ENCODE data around the gene CACNA2D1.

Gene CACNA2D1

GRCh38 chr7:82223580-82223979 is 220.0 kb downstream of the CACNA2D1 start:
- no peak for DNase-seq

GRCh38 chr7:82221152-82221674 is 222.4 kb downstream of the CACNA2D1 start:
- DNase-seq: no peak

DNA sequence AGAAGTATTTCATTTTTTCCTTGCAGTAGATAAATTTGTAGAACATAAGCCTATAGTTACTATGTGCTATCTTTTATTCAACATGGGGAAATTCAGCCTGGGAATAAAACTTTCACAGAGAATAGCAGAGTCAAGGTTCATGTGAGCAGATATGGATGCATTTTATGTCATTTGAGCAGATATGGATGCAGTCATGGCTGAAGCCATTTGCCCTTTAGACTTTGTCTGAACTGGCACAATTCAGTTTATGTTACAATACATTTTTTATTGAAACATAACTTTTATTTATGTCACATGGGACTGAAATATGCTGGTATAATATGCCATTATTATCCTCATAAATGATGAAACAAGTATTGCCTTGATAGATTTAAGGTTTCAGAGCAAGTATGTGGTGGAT is 231.1 kb downstream of the CACNA2D1 start:
- DNase-seq: no peak

DNA sequence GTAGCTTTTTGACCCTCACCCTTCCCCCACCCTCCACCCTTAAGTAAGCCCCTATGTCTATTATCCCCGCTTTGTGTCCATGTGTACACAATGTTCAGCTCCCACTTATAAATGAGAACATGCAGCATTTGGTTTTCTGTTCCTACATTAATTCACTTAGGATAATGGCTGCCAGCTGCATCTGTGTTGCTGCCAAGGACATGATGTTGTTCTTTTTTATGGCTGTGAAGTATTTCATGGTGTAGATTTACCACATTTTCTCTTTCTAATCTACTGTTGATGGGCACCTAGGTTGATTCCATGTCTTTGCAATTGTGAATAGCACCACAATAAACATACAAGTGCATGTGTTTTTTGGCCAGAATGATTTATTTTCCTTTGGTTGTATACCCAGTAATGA is 232.2 kb downstream of the CACNA2D1 start:
- no peak for DNase-seq

DNA sequence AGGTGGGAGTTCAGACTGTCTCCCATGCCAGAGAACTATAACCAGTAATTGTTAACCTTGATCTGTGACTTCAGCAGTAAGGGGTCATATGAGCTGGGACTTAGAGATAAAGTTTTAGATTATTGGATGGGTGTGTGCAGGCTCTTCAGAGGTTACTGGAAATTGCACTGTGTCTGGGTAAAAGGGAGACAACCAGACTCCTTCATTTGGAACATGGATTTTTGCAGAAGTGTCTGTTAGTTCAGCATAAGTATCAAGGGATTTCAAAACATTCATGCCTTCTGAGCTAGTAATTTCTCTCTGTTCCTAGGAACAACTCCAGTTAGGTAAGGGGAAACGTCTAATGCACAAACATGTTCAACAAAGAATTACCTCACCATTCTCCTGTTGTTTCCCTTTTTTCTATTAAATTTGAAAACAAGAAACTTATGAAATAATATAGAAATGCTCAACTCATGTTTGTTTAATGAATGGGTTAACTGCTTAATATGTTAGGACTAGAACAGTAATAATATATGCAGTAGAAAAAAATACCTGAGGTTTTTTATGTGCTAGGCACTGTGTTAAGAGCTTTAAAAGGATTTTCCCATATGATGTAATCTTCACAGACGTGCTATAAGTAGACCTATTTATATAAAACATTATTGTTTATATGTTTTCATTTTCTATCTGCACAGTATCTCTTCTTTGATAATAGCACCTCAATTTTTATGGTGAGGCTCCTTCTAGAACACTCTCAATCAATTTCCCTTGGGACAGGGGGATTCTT is 233.0 kb downstream of the CACNA2D1 start:
- DNase-seq: no peak

DNA sequence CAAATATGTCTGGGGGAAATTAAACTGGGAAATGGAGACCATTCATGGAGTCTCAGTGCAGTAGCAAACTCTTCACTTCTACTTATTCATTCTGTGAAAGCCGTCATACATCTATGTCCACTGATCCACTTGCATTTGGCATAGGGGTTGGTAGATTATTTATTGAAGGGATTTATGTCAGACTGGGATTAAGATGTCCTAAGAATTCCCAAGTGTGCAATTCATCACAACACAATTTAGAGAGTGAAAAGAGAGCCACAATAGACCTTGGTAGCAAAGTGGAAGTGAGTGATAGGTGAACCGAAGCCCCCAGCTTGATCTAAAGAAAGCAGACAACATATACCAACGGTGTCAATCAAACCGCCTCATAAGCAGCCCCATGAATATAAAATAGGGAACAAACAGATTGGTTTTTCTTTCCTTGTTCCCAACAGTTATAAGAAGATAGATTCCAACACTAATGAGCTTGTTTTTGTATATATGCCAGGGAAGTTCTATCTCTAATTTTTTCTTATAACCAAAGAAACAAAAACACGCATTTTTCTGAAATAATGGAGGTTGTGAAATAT is 234.3 kb downstream of the CACNA2D1 start:
- no peak for DNase-seq

DNA sequence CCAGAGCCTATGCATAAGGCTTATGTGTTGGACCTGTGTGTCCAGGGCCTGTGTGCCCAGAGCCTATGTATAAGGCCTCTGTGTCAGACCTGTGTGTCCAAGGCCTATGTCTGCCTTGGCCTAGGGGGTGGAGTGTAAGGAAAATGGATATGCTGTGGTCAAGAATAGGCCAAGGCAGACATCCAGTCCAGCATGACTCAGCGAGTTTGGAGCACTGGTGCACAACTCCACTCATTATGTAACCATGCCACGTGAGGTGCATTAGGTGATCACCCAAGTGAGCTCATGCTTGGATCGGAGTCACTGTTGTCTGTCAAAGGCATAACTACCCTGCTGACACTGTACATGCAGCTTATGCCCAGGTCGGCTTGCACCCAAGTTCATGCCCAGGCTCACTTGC is 238.9 kb downstream of the CACNA2D1 start:
- DNase-seq: no peak

DNA sequence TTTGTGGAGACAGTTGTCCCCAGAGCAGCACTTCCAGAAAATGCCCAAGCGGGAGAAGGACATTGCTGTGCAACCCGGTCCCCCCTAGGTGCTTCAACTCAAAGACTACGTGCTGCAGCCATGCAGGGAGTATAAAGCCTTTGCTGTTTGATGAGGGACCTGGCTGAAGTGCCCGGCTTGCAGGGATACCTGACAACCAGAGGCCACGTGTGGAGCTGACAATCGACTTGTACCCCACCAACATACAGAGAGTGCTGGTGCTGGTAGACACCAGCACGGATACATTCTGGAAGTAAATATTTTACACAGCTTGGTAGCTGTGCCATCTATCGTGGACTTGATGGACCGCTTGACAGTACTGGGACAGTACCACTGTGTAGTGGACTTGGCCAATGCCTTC is 240.6 kb downstream of the CACNA2D1 start:
- no peak for DNase-seq

DNA sequence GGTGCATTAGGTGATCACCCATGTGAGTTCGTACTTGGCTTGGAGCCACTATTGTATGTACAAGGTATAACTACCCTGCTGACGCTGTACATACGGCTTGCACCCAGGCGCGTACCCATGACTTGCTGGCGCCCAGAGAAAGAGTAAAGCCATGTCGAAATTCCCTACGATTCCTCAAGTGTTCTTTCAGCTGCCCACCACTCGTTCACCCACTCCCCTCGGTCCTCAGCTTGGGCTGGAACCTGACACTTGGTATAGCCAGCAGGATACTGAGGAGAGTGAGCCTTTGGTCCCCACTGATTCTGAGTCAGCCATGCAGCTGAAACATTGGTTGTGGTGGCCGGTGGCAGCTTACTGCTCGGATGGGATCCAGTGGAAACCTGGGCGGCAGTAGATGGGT is 241.5 kb downstream of the CACNA2D1 start:
- no peak for DNase-seq

DNA sequence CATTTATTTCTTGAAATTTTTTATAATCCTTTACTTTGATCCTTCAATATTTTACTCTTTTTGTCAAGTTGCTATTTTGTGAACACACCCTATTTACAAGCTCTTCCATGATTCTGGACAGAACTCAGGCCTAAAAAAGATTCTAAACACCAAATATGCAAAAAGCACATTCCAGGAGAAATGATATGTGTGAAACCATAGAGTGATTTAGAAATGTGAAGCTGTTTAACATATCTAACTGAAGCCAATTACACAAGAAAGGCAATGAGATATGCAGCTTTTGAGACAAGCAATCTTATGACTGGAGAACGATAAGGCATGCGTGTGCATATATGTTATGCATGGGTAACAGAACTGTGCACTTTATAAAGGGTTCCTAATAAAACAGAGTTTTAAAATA is 243.0 kb downstream of the CACNA2D1 start:
- DNase-seq: no peak

DNA sequence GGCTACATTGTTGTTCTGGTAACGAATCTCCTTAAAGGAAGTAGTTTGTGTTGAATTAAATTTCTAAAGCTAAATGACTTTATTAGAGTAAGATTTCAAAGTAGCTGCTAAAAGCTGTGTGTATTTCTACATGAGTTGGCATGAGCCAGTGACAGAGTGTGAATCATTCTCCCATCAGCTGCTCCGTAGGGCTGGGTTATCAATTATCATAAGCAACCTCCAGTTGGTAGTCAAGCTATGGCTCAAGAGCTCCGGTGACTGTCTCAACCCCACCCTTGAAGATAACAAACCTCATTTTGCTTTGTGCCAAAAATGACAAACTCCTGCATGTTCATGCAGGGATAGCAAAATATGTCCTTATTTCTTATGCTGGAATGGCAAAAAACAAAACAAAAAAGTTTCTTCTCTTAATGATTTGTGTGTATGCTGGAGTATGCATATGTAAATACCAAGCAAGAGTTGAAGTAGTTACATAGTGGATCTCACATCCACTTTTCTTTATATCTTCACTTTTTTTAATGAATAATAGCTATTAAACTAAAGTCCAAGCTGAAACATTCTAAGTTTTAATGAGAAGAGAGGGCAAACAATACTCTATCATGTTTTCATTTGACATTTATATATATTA is 249.4 kb downstream of the CACNA2D1 start:
- DNase-seq: no peak

GRCh38 chr7:82188636-82189035 is 254.9 kb downstream of the CACNA2D1 start:
- DNase-seq: no peak

GRCh38 chr7:82185443-82185842 is 258.1 kb downstream of the CACNA2D1 start:
- DNase-seq: no peak

DNA sequence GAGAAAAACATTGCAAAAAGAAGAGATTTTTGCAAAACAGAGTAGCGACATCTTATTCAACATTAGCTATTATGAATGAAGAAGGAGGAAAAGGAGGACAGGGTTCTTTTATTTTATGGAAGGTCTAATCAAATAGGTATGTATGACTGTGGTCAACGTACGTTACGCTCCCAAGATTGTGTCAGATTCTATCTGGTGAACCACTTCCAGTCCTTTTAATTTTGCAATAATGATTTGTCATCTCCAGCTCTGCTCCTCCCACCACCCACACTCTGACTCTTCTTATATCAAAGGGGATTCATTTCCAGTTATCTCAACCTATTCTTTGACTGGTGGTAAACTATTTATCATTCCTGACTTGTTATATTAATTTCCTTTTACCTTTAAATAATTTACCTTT is 259.9 kb downstream of the CACNA2D1 start:
- no peak for DNase-seq

- no peak for DNase-seq
Measured at GRCh38 chr7:82179311-82179710, 264.3 kb downstream of the CACNA2D1 start.

GRCh38 chr7:82175319-82175718 is 268.3 kb downstream of the CACNA2D1 start:
- no peak for DNase-seq

DNA sequence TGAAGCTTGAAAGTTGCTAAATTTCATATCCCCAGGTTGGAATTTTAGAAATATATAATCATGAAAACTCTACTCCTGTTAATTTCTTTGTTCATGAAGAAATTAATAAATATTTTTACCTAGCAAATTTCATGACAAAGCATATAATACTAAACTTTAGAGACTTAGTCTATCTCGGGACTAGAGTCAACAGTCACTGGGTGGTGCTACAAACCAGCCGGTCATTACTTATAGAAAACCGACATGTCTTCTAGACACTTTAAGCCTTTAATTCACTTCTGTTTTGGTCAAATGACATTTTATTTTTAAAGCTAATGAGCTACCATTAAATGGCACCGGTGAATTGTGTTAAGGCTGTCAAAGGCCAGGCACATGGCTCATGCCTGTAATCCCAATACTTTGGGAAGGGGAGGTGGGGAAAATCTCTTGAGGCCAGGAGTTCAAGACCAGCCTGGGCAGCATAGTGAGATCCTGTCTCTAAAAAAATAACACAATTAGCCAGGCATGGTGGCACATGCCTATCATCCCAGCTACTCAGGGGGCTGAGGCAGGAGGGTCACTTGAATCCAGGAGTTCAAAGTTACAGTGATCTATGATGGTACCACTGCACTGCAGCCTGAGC is 270.1 kb downstream of the CACNA2D1 start:
- no peak for DNase-seq

DNA sequence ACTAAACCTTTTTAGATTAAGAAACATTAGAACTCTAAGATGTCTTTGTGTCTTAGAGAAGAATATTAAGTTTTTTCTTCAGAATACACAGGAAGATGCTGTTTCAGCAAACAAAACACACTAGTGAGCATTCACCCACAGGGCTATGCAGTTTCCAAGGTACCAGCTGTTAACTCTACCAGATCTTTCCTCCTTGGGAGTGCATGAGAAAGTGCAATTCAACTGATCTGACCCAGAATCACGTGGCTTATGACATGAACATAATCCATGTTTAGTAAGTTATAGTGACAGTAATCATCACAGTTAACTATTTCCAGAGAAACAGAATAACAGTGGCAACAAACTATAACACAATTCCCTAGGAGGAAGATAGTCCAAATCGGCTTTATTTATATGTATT is 270.7 kb downstream of the CACNA2D1 start:
- no peak for DNase-seq

GRCh38 chr7:82172017-82172416 is 271.6 kb downstream of the CACNA2D1 start:
- no peak for DNase-seq

DNA sequence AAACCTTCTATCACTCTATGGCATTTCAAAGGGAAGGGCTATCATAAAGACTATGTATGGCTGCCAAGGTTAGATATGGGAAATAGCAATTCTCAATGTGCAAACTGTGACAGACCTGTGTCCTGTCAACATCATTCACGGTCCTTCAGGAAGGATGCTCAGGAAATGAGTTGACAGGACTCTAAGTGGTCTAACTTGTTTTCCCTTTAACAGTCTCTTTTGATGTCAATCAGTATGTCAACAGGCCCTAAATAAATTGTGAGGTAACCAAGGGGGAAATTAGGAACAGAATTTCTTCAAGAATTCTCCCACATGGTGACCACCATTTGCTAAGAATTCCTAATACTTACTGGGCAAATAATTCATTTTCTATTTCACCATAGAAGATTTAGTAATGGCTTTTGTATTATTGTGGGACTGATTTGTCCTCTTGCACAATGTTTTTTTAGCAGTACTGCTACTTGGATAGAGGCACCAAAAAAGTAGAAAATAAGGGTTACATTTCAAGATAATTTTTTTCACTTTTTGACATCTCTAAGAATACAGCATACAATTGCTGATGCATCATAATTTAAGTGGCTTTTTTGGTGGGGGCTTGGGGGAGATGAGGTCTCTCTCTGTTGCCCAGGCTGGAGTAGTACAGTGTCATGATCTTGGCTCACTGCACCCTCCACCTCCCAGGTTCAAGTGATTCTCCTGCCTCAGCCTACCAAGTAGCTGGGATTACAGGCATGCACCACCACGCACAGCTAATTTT is 275.8 kb downstream of the CACNA2D1 start:
- no peak for DNase-seq

DNA sequence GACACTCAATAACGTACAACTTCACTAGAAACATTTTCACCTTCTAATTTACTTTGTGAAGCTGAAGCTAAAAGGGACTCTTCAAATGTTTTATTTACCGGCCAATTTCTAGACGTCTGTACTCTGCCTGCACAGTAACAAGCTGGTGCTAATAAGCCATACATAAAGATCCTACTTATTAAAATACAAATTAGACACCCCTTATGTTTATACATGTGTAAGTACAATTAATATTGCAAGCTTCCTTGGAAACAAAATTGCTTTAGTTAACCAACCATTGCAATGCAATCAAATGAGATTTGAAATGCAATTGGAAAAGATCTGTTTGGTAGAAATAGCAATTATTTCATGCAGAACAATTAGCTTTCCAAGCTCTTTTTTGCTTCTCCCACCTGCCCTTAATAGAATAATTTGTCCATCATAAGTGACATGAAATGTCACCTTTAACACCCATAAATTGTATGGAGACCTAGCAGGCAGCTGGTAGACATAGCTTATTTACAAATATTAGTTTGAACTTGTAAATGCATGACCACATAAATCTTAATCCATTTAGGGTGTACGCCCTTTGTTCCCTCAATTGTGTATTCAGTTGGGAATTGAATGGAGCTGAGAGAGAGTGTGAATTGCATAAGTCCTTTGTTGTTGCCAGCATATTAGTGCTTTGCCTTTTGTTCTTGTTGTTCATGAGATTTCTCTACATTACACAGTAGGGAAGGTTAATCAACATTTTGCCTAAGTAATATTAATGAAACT is 277.1 kb downstream of the CACNA2D1 start:
- DNase-seq: no peak

- DNase-seq: no peak
Measured at GRCh38 chr7:82164813-82165212, 278.8 kb downstream of the CACNA2D1 start.
